Glutamatergic neuron (in vitro differentiated cells): ENCODE data around the gene PLA2G10. TPM values are rescaled to one million over a fixed set of nuclear protein-coding genes. Genes with fewer than 3 reads are reported as not detected.
A peak's percentile ranks its signal among the peaks of the same experiment; 100 is the strongest.
"Not testable (repeated sequence)": the region's sequence is repeated elsewhere in the genome, so short reads cannot be mapped to it uniquely, and the experiment has no call there.

Experiments
- DNase-seq: peaks from one replicate; pipeline ENCODE4 v3.0.0; 2022
- H3K27ac Mint-ChIP-seq: one replicate; pipeline ENCODE4 v1.8.0; 2020; ENCODE audit warnings: mild to moderate bottlenecking, mixed read lengths, inconsistent platforms; ENCODE audit not compliant: unreplicated experiment
- H3K27me3 Mint-ChIP-seq: one replicate; pipeline ENCODE4 v1.8.0; 2020; ENCODE audit warnings: mild to moderate bottlenecking, moderate library complexity, mixed read lengths, inconsistent platforms; ENCODE audit not compliant: unreplicated experiment
- H3K36me3 Mint-ChIP-seq: one replicate; pipeline ENCODE4 v1.8.0; 2020; ENCODE audit warnings: mild to moderate bottlenecking, mixed read lengths, inconsistent platforms; ENCODE audit not compliant: unreplicated experiment
- H3K4me1 Mint-ChIP-seq: one replicate; pipeline ENCODE4 v1.8.0; 2020; ENCODE audit warnings: mild to moderate bottlenecking, low read depth, mixed read lengths, inconsistent platforms; ENCODE audit not compliant: unreplicated experiment
- H3K4me3 Mint-ChIP-seq: one replicate; pipeline ENCODE4 v1.8.0; 2020; ENCODE audit warnings: mild to moderate bottlenecking, mixed read lengths, inconsistent platforms; ENCODE audit not compliant: unreplicated experiment
- H3K9me3 Mint-ChIP-seq: one replicate; pipeline ENCODE4 v1.8.0; 2020; ENCODE audit warnings: mild to moderate bottlenecking, moderate library complexity, mixed read lengths, inconsistent platforms; ENCODE audit not compliant: unreplicated experiment
- CTCF ChIP-seq: fragments of 200-600 bp; sonication (generic); IDR thresholded peaks from one replicate; pipeline ENCODE4 v1.5.0; 2021; ENCODE audit not compliant: partially characterized antibody, unreplicated experiment
- total RNA-seq: library from RNA; stranded (reverse); fragmentation: NEBNext Ultra II Directional; extraction: Animal tissue kit (Norgen Biotek cat#: 25700); gene quantifications from one replicate; pipeline ENCODE4 v1.2.1, GENCODE V29; 2021; ENCODE audit not compliant: unreplicated experiment

Gene PLA2G10
- total RNA-seq, 1 donor from 2014 or later, result not detected

- Mint-ChIP-seq H3K27me3 (peaks cover 2% of the 10 kb centered on the region), H3K4me3 (peak within 1 kb of the TSS; percentile 99), H3K9me3 (peaks cover 7% of the 10 kb centered on the region), H3K36me3 (no peaks in the 10 kb centered on the region), H3K27ac (peak within 1 kb of the TSS; percentile 99), H3K4me1 (peaks cover 37% of the 10 kb centered on the region)
- no peak for TF ChIP-seq CTCF
- DNase-seq, result peak; percentile 100
These were observed 61.2 kb downstream of the PLA2G10 start, which contains the start of gene BFAR for GRCh38 chr16:14632693-14633569. TSS of gene BFAR (plus strand) at chr16:14632951. CDS start at chr16:14644347, 11,396 bp downstream.

GRCh38 chr16:14630620-14631330 lies 63.3 kb downstream of the PLA2G10 start:
- Mint-ChIP-seq H3K27ac (peak overlapping the region; percentile 89), H3K4me3 (peak overlapping the region; percentile 99), H3K4me1 (peaks cover 25% of the 10 kb centered on the region)
- H3K36me3 Mint-ChIP-seq, H3K27me3 Mint-ChIP-seq, DNase-seq, H3K9me3 Mint-ChIP-seq: not testable (repeated sequence)

GRCh38 chr16:14629919-14630619 lies 64.0 kb downstream of the PLA2G10 start, which contains the start of gene PARN:
TSS of gene PARN (minus strand) at chr16:14630260. CDS start at chr16:14630125, 135 bp downstream.
- TF ChIP-seq CTCF, result no peak
- H3K27ac Mint-ChIP-seq, result peak within 1 kb of the TSS; percentile 89

GRCh38 chr16:14629612-14629918 lies 64.5 kb downstream of the PLA2G10 start:
- Mint-ChIP-seq H3K4me1 (peaks cover 18% of the 10 kb centered on the region), H3K27ac (peak overlapping the region; percentile 85), H3K9me3 (peaks cover 7% of the 10 kb centered on the region), H3K36me3 (no peaks in the 10 kb centered on the region), H3K27me3 (peaks cover 2% of the 10 kb centered on the region), H3K4me3 (peak overlapping the region; percentile 96)
- no peak for TF ChIP-seq CTCF
- no peak for DNase-seq

More at GRCh38 chr16:14629919-14630619, 64.0 kb downstream of the PLA2G10 start, which contains the start of gene PARN:
- Mint-ChIP-seq H3K27me3 (peaks cover 2% of the 10 kb centered on the region), H3K36me3 (no peaks in the 10 kb centered on the region), H3K4me3 (peak within 1 kb of the TSS; percentile 96), H3K4me1 (peaks cover 23% of the 10 kb centered on the region), H3K9me3 (peaks cover 7% of the 10 kb centered on the region)
- DNase-seq, result peak; percentile 99
